ENCODE measurements around the gene ZNF624.
A peak's percentile ranks its signal among the peaks of the same experiment; 100 is the strongest.
"Not testable (repeated sequence)": the region's sequence is repeated elsewhere in the genome, so short reads cannot be mapped to it uniquely, and the experiment has no call there.

GRCh38 chr17:16689731-16690281 lies 36.2 kb upstream of the ZNF624 start, which contains the start of gene CCDC144A:
- TF ChIP-seq CTCF (IDR thresholded peaks at IDR 0.05) = peak; percentile 68
- TF ChIP-seq EZH2phosphoT487 (IDR thresholded peaks at IDR 0.05) = not testable (repeated sequence)

Measured in neural progenitor cell (in vitro differentiated cells).